NCI-H2227 treated with DMSO at 0.1 percent for 48 hours (cell line): Measurements from ENCODE around the gene CDH12.
"Not testable (repeated sequence)": the region's sequence is repeated elsewhere in the genome, so short reads cannot be mapped to it uniquely, and the experiment has no call there.

Experiments used
- DNase-seq: peaks from one replicate; lab custom pipeline; 2025; lab: John Stamatoyannopoulos, UW

Gene CDH12

GRCh38 chr5:22560147-22560546, 293.0 kb downstream of the CDH12 start:
- no peak for DNase-seq

DNA sequence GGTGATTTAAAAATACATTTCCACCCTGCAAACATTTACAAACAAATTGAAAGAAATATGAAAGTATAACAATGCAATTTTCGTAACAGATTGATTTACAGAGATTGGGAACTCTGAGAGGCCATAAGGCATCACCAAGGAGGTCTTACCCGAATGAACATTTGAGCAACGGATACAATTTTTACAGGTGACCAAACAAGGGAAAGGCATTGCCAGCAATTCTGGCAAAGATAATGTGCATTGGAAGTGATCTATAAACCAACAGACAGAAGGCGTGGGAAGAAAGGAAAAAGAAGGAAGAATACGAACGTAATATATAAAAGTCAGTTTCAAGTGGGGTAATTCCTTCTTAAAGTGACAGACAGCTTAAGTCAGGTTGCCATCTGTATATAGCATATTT, 295.9 kb downstream of the CDH12 start:
- DNase-seq, result no peak

DNA sequence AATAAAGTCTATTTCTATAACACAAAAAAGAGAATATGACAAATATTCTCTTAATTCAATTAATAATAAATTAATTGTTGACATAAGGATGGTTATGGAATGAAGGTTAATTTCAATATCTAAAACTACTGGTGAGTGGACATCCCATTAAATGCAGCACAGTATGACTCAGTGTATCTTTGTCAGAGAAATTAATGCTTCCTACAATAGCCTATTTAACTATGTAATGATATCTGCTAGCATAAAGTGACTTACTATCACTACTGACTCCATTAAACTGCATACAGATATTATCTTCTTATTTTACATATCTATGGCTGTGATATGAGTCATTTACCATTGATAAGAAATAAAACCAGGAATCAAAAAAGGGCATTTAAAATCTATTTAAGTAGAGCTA, 298.7 kb downstream of the CDH12 start:
- DNase-seq, result no peak

- DNase-seq, result no peak
Observed at GRCh38 chr5:22549876-22550671, 303.1 kb downstream of the CDH12 start.

DNA sequence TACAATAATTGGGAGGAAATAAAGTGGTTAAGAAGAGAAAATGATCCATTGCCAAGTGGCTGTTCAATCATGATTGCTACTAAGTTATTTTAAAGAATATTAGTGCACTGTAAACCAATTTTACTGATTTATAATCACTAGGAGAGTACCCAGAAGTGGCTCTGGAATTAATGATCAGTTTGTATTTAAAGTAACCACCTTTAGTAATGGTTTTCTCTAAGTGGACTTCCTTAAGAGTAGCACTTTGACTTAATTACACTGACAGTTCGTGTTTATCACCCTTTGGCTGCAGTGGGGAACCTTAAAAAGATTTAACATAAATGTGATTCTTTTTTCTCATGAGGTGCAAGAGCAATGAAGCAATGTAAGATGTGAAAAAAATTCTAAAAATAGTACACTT, 310.8 kb downstream of the CDH12 start:
- peak; percentile 65 for DNase-seq

GRCh38 chr5:22541037-22541436, 312.1 kb downstream of the CDH12 start:
- peak; percentile 100 for DNase-seq

DNA sequence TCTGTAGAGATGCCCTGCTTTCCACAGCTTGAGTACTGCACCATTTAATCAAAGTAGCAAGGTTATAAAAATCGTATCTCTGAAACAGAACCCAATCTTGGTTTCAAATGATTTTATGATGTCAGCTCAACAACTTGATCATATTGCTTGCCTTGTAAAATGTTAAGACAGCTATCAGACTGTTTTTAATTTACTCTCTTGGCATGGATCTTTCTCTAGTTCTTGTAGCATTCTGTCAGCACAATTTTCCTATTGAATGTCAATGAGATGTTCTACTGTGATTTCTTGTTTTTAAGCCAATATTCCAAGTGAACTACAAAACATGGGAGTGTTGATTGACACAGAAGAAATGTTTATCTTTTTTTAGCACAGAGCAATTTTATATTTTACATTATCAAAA, 313.4 kb downstream of the CDH12 start:
- DNase-seq, result no peak

DNA sequence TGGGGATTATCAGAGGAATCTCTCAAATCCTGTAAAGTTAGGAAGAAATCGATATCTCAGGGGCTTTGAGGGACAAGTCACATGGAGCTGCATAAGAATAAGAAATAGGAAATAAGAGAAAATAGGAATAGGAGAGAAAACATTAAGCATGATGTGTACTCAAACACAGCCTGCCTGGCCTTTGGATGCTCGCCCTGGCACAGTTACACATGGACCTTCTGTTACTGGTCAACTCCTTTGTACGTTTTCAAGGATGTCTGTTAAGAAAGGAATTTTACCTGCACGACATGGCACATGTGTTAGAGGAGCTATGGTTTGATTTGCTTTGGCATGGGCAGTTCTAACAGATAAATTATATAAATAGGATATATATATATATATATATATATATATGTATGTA, 321.2 kb downstream of the CDH12 start:
- no peak for DNase-seq

- no peak for DNase-seq
Observed at GRCh38 chr5:22521521-22521920, 331.6 kb downstream of the CDH12 start.

DNA sequence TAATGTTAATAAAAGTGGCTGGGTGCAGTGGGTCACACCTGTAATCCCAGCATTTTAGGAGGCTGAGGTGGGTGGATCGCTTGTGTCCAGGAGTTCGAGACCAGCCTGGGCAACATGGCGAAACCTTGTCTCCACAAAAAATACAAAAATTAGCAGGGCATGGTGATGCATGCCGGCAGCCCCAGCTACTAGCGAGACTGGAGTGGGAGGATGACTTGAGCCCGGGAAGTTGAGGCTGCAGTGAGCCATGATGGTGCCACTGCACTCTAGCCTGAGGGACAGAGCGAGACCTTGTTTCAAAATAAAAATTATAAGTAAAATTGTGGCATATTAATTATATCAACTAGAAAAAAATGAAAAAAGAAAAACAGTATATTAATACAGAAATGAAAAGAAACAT, 336.6 kb downstream of the CDH12 start:
- not testable (repeated sequence) for DNase-seq

DNA sequence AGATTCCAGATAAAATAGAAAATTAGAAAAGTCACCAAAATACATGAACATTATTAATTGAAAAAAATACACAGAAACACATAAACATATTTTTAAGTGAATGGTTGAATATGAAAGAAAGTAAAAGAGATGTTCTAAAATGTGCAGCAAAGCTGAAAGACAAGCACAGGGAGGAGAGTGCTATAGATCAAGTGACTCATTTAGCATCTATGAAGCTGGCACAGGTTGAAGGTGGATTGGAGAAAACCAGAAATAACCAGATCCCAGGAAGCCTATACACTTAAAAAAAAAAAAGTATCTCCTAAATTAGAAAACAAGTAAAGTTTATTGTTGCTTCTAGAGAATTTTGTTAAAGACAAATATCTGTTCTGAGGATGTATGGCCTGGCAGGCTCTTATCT, 338.9 kb downstream of the CDH12 start:
- no peak for DNase-seq

DNA sequence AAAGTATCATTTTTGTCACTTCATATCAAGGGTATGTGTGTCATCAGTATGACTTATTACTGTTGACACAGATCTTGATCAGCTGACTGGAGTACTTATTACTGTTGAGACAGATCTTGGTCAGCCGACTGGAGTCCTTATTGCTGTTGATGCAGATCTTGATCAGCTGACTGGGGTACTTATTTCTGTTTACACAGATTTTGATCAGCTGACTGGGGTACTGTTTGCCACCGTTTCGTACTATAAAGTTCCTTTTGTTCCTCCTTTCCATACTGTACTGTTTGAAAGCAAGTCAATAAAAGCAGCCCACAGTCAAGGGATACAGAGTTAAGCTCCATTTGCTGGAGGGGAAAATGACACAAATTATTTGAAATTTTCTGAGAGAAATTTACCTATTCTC, 347.3 kb downstream of the CDH12 start:
- no peak for DNase-seq

DNA sequence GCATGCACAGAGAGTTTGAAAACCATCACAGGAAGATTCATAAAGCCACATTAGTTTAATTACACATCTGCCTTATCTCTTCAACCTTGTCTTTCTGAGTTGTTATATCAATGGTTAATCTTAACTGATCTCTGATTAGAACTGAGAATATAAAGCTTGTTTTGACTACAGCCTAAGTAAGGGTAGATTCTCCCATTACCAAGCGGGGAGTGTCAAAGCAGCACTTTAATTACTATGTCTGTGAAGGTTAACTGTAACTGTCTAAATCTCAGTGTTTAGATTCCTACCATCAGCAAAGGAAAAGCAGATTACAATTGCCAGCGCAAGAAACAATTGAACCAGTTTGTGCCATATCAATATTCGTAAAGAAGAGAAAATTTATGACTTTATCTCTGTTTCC, 348.7 kb downstream of the CDH12 start:
- no peak for DNase-seq

- no peak for DNase-seq
Observed at GRCh38 chr5:22500556-22500955, 352.6 kb downstream of the CDH12 start.

DNA sequence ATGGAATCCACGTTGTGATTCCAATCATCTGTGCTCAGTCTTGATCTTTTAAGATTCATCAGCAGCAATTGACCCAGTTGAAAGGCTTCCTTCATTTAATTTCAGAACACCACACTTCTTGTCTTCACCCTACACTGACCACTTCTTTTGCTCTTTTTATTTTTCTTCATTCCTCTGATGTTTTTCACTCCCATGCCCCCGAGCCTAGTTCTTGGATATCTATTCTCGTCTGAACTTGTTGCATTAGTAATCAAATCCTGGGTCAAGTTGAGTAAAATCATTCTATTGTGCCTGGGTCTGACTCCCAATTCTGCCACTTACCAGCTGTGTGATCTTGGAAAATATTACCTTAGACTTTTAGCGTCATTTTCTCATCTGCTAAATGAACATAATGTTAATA, 356.5 kb downstream of the CDH12 start:
- DNase-seq, result no peak

GRCh38 chr5:22495016-22495720, 358.0 kb downstream of the CDH12 start:
- no peak for DNase-seq

- no peak for DNase-seq
Observed at GRCh38 chr5:22488427-22488826, 364.7 kb downstream of the CDH12 start.

- no peak for DNase-seq
Observed at GRCh38 chr5:22480305-22480704, 372.8 kb downstream of the CDH12 start.

DNA sequence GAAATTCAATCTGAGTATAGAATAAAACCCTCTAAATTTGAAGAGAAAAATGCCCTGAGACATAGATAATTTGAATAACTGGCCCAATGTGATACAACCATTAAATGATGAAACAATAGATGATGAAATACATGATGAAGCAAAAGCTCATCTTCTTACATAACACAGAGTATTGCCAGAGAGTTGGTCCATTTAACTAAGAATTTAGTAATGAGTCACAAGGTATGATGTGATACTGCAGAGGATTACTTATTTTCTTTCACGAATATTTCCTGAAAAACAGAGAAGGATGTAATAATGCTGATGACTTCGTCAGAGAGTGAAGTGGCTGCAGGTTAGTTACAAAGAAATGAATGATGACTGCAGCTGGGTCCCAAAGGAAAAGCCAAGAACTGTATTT, 379.3 kb downstream of the CDH12 start:
- no peak for DNase-seq

- no peak for DNase-seq
Observed at GRCh38 chr5:22471154-22471553, 382.0 kb downstream of the CDH12 start.

DNA sequence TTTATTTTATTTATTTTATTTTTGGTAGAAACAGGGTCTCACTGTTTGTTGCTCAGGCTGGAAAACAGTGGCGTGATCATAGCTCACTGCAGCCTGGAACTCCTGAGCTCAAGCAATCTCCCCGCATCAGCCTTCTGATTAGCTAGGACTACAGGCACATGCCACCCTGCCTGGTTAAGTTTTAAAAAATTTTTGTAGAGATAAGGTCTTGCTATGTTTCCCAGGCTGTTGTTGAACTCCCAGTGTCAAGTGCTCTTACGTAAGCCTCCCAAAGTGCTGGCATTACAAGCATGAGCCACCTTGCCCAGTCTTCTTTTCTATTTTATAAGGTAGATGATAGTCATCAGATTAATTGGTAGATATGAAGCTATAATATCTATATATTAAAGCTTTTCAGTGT, 382.7 kb downstream of the CDH12 start:
- DNase-seq, result no peak

GRCh38 chr5:22465616-22466015, 387.5 kb downstream of the CDH12 start:
- no peak for DNase-seq

GRCh38 chr5:22465177-22465576, 388.0 kb downstream of the CDH12 start:
- DNase-seq, result no peak

DNA sequence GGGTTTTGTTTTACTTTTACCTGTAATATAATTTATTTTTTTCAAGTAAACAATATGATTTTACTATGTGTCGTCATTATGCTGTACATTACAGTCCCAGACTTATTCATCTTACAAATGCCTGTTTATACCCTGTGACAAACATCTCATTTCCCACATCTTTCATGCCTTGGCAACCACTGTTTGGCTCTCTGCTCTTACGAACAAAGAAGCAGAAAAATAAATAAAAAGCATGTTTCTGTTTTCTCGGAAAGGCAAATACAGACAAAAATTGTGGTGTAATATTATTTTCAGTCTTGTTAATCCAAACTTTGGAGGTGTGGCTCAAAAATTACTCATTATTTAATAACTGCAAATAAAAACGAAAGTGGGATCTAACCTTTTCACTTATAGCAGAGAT, 393.0 kb downstream of the CDH12 start:
- DNase-seq, result no peak
